K562 (cell line): ENCODE measurements around the gene MFNG.

Experiments
- EZH2 ChIP-seq: IDR thresholded peaks from 2 replicates; pipeline ENCODE4 v1.6.1; 2012; ENCODE audit warnings: low read depth, mild to moderate bottlenecking, inconsistent platforms, low read length, borderline replicate concordance
- GATAD2A ChIP-seq: fragments of 450-650 bp; IDR thresholded peaks from 2 replicates; pipeline ENCODE4 v1.6.1; 2017
- HMG20A ChIP-seq: fragments of 450-650 bp; formaldehyde crosslinking; conservative IDR thresholded peaks from 2 replicates; pipeline ENCODE4 v1.4.0; 2020; ENCODE audit warnings: mild to moderate bottlenecking, mixed read lengths
- MIER1 ChIP-seq: fragments of 450-650 bp; IDR thresholded peaks from 2 replicates; pipeline ENCODE4 v1.6.1; 2016; ENCODE audit warnings: antibody characterized with exemption, mild to moderate bottlenecking, low read depth
- POLR2A ChIP-seq: fragments of 450-650 bp; conservative IDR thresholded peaks from 2 replicates; pipeline ENCODE4 v1.6.1; 2016
- SMC3 ChIP-seq: conservative IDR thresholded peaks from 2 replicates; pipeline ENCODE4 v1.6.1; 2011; ENCODE audit warnings: low read depth, low read length, improper control_type of control experiment; ENCODE audit not compliant: insufficient read depth
- ZNF311 ChIP-seq: fragments of 250-450 bp; sonication (Bioruptor Pico); IDR thresholded peaks from 2 replicates; pipeline ENCODE4 v1.4.0; 2020; ENCODE audit warnings: mild to moderate bottlenecking, moderate library complexity
- ZNF696 ChIP-seq: fragments of 250-450 bp; sonication (Bioruptor Pico); conservative IDR thresholded peaks from 2 replicates; pipeline ENCODE4 v1.4.0; 2020; ENCODE audit warnings: mild to moderate bottlenecking, moderate library complexity
- TF ChIP-seq, protein P1 (sequence below), 3 experiments: IDR thresholded peaks in 2 of 3; conservative IDR thresholded peaks in 1 of 3; 2 replicates each; pipeline ENCODE4 v1.5.1; 2011 to 2012; ENCODE audit warnings: low read length in 3 of 3, mild to moderate bottlenecking in 3 of 3, control low read depth in 2 of 3, improper control_type of control experiment in 1 of 3, inconsistent platforms in 1 of 3, low read depth in 1 of 3, mixed read lengths in 1 of 3, moderate library complexity in 1 of 3; ENCODE audit not compliant: insufficient read depth in 2 of 3

- TF ChIP-seq HMG20A: no peak
- no peak for TF ChIP-seq ZNF311 (CRISPR knock-in tag)
- TF ChIP-seq, protein P1, sequence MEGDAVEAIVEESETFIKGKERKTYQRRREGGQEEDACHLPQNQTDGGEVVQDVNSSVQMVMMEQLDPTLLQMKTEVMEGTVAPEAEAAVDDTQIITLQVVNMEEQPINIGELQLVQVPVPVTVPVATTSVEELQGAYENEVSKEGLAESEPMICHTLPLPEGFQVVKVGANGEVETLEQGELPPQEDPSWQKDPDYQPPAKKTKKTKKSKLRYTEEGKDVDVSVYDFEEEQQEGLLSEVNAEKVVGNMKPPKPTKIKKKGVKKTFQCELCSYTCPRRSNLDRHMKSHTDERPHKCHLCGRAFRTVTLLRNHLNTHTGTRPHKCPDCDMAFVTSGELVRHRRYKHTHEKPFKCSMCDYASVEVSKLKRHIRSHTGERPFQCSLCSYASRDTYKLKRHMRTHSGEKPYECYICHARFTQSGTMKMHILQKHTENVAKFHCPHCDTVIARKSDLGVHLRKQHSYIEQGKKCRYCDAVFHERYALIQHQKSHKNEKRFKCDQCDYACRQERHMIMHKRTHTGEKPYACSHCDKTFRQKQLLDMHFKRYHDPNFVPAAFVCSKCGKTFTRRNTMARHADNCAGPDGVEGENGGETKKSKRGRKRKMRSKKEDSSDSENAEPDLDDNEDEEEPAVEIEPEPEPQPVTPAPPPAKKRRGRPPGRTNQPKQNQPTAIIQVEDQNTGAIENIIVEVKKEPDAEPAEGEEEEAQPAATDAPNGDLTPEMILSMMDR (IDR thresholded peaks at IDR 0.05 in 2 of 3, conservative IDR thresholded peaks at IDR 0.05 in 1 of 3; ENCODE audit: insufficient read depth in 2 of 3, low read depth in 1 of 3, low read length in 3 of 3): no peak
- TF ChIP-seq SMC3: no peak
- TF ChIP-seq POLR2A: no peak
- TF ChIP-seq GATAD2A: no peak
- no peak for TF ChIP-seq EZH2
- TF ChIP-seq MIER1: no peak
- TF ChIP-seq ZNF696 (CRISPR knock-in tag): no peak
Measured at GRCh38 chr22:37496651-37497050, 10.5 kb upstream of the MFNG start.
